Regular cardiac myocyte (primary cell): ENCODE results near the gene C20orf144. TPM values are rescaled to one million over a fixed set of nuclear protein-coding genes. Genes with fewer than 3 reads are reported as not detected.

Experiments
- total RNA-seq: library from RNA; depleted of rRNA; stranded (reverse); fragments of >200 nt; gene quantifications from 2 replicates; pipeline ENCODE4 v1.2.3, GENCODE V29; 2014

Gene C20orf144
- 0.19 and 0.28 TPM in 2 replicates for total RNA-seq

GRCh38 chr20:33662172-33662571, at the start of gene C20orf144:
TSS of gene C20orf144 (plus strand) at chr20:33662327. CDS start at chr20:33662346, 19 bp downstream.

GRCh38 chr20:33666293-33667244, 4.4 kb downstream of the C20orf144 start, which contains the start of gene ACTL10:
TSS of gene ACTL10 (plus strand) at chr20:33666943. CDS start at chr20:33667498, 555 bp downstream.

GRCh38 chr20:33674294-33675135, 12.4 kb downstream of the C20orf144 start, which contains the start of gene NECAB3:
TSS of gene NECAB3 (minus strand) at chr20:33674428. CDS start at chr20:33674352, 76 bp downstream.

GRCh38 chr20:33686100-33686983, 24.2 kb downstream of the C20orf144 start, which contains the start of gene E2F1:
TSS of gene E2F1 (minus strand) at chr20:33686385. CDS start at chr20:33686264, 121 bp downstream.

Other genes with a start within 250 kb of the C20orf144 start
- 14.4 and 29.9 TPM in 2 replicates for gene SNTA1, start 218.6 kb upstream of the C20orf144 start, total RNA-seq
- 3.3 and 3.7 TPM in 2 replicates for gene CBFA2T2, start 172.2 kb upstream of the C20orf144 start, total RNA-seq
- gene ACTL10, start 4.6 kb downstream of the C20orf144 start, total RNA-seq = 2.7 and 2.8 TPM in 2 replicates
- 15.0 and 24.0 TPM in 2 replicates for gene NECAB3, start 12.1 kb downstream of the C20orf144 start, total RNA-seq
- gene E2F1, start 24.1 kb downstream of the C20orf144 start, total RNA-seq = 2.8 and 16.1 TPM in 2 replicates
- 5.4 and 5.6 TPM in 2 replicates for gene PXMP4, start 58.0 kb downstream of the C20orf144 start, total RNA-seq
- gene ZNF341, start 69.7 kb downstream of the C20orf144 start, total RNA-seq = 0.77 and 1.1 TPM in 2 replicates
- gene CHMP4B, start 149.0 kb downstream of the C20orf144 start, total RNA-seq = 34.1 and 49.8 TPM in 2 replicates